Parathyroid adenoma (tissue), 2 donors: ENCODE measurements around the gene KLF9.

Source experiments
- H2AFZ ChIP-seq: fragments of 300-600 bp; sonication (generic); one replicate; pipeline ENCODE4 v1.7.0; 2017; ENCODE audit warnings: antibody characterized with exemption, mild to moderate bottlenecking
- H3K27ac ChIP-seq: fragments of 300-600 bp; sonication (generic); one replicate; pipeline ENCODE4 v1.7.0; 2017
- H3K27me3 ChIP-seq: fragments of 300-600 bp; sonication (generic); one replicate; pipeline ENCODE4 v1.7.0; 2017; ENCODE audit warnings: low read length; ENCODE audit not compliant: control insufficient read depth, insufficient read depth
- H3K36me3 ChIP-seq: fragments of 300-600 bp; sonication (generic); one replicate; pipeline ENCODE4 v1.7.0; 2017; ENCODE audit warnings: low read length; ENCODE audit not compliant: control insufficient read depth, insufficient read depth
- H3K4me1 ChIP-seq: fragments of 300-600 bp; sonication (generic); one replicate; pipeline ENCODE4 v1.7.0; 2017; ENCODE audit warnings: control low read depth
- H3K4me2 ChIP-seq: fragments of 300-600 bp; sonication (generic); one replicate; pipeline ENCODE4 v1.7.0; 2017; ENCODE audit warnings: low read length
- H3K4me3 ChIP-seq: fragments of 300-600 bp; sonication (generic); one replicate; pipeline ENCODE4 v1.7.0; 2017; ENCODE audit warnings: low read depth, low read length
- H3K79me2 ChIP-seq: fragments of 300-600 bp; sonication (generic); one replicate; pipeline ENCODE4 v1.7.0; 2017; ENCODE audit warnings: control low read depth
- H3K9ac ChIP-seq: fragments of 300-600 bp; sonication (generic); one replicate; pipeline ENCODE4 v1.7.0; 2017; ENCODE audit warnings: mild to moderate bottlenecking
- H3K9me3 ChIP-seq: fragments of 300-600 bp; sonication (generic); one replicate; pipeline ENCODE4 v1.7.0; 2017; ENCODE audit warnings: low read length; ENCODE audit not compliant: control insufficient read depth
- CTCF ChIP-seq: fragments of 300-600 bp; sonication (generic); IDR thresholded peaks from one replicate; pipeline ENCODE4 v1.7.0; 2017; ENCODE audit warnings: antibody characterized with exemption, mild to moderate bottlenecking
- donor health status: primary hyperparathyroidism.

Gene KLF9

DNA sequence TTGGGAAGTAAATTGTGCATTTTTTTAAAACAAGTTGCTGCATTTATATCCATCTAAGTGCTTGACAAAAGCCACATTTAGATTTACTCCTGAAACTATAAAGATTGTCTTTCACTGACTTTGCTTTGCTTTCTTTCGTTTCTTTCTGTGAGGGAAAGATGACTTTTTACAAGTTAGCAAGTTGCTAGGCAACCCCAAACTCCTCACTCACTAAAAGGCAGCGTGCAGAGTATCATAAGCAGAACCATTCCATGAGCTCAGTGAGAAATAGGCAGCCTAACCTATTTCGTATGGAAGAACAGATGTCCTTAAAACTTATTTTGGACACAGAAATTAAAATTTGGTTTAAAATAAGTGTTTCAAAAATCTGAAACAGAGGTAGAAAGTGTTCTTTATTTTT lies 29.0 kb downstream of the KLF9 start:
- no peak overlapping the region for H2AFZ ChIP-seq
- no peak for TF ChIP-seq CTCF
- no peaks in the 10 kb centered on the region for H3K9me3 ChIP-seq
- no peak overlapping the region for H3K4me3 ChIP-seq
- no peaks in the 10 kb centered on the region for H3K36me3 ChIP-seq
- H3K27ac ChIP-seq: no peak overlapping the region
- no peak overlapping the region for H3K9ac ChIP-seq
- H3K27me3 ChIP-seq: no peaks in the 10 kb centered on the region
- H3K4me1 ChIP-seq: peaks cover 2% of the 10 kb centered on the region
- peaks cover 3% of the 10 kb centered on the region for H3K79me2 ChIP-seq
- no peak overlapping the region for H3K4me2 ChIP-seq

GRCh38 chr9:70382709-70383605 lies 31.5 kb downstream of the KLF9 start:
- no peak overlapping the region for H3K4me3 ChIP-seq
- H3K27ac ChIP-seq: no peak overlapping the region
- no peaks in the 10 kb centered on the region for H3K9me3 ChIP-seq
- H3K36me3 ChIP-seq: no peaks in the 10 kb centered on the region
- no peaks in the 10 kb centered on the region for H3K4me1 ChIP-seq
- no peaks in the 10 kb centered on the region for H3K27me3 ChIP-seq
- TF ChIP-seq CTCF: no peak
- no peak overlapping the region for H3K9ac ChIP-seq
- no peaks in the 10 kb centered on the region for H3K79me2 ChIP-seq
- no peak overlapping the region for H2AFZ ChIP-seq
- no peak overlapping the region for H3K4me2 ChIP-seq

GRCh38 chr9:70382046-70382708 lies 32.3 kb downstream of the KLF9 start:
- Histone ChIP-seq H3K4me3 (no peak overlapping the region), H3K36me3 (no peaks in the 10 kb centered on the region), H3K4me2 (no peak overlapping the region), H3K27ac (no peak overlapping the region), H3K9me3 (no peaks in the 10 kb centered on the region), H3K4me1 (no peaks in the 10 kb centered on the region), H3K9ac (no peak overlapping the region), H3K79me2 (no peaks in the 10 kb centered on the region), H2AFZ (no peak overlapping the region), H3K27me3 (no peaks in the 10 kb centered on the region)
- no peak for TF ChIP-seq CTCF

DNA sequence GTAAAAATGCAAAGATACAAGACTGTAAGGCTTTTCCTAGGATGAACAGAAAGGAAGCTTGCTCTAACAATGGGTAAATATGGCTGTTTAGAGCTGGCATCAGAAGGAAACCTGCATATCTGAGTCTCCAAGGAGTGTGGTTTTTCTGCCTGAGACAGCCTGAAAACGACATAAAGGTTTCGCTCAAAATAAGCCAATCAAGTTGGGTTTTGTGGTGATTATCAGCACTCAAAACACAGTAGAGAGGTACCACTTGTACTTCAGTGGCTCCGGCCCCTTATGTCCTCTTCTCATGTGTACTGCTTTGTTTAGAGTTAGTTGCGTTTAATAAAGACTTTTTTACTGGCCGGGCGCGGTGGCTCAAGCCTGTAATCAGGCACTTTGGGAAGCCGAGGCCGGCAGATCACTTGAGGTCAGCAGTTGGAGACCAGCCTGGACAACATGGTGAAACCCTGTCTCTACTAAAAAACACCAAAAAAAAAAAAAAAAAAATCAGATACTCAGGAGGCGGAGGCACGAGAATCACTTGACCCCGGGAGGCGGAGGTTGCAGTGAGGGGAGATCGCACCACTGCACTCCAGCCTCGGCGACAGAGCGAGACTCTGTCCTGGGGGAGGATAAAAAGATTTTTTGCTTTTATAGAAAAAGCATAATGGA lies 39.4 kb downstream of the KLF9 start:
- H3K36me3 ChIP-seq: no peaks in the 10 kb centered on the region
- no peak for TF ChIP-seq CTCF
- H3K4me2 ChIP-seq: no peak overlapping the region
- H2AFZ ChIP-seq: no peak overlapping the region
- H3K79me2 ChIP-seq: no peaks in the 10 kb centered on the region
- H3K4me1 ChIP-seq: no peaks in the 10 kb centered on the region
- no peaks in the 10 kb centered on the region for H3K27me3 ChIP-seq
- H3K4me3 ChIP-seq: no peak overlapping the region
- H3K9me3 ChIP-seq: no peaks in the 10 kb centered on the region
- H3K9ac ChIP-seq: no peak overlapping the region
- H3K27ac ChIP-seq: no peak overlapping the region
